ENCODE results near the gene VPS54. TPM values are rescaled to one million over a fixed set of nuclear protein-coding genes. Genes with fewer than 3 reads are reported as not detected.

Gene VPS54
- total RNA-seq, 1 donor from 2014 or later: 44.3 TPM

GRCh38 chr2:63880625-63881024 lies 138.6 kb downstream of the VPS54 start:
- no peak overlapping the region for H3K4me3 Mint-ChIP-seq
- H3K27ac ChIP-seq: no peak overlapping the region
- no peak for DNase-seq (ENCODE audit: low spot score)
- peaks cover 19% of the 10 kb centered on the region for H3K36me3 Mint-ChIP-seq
- peak overlapping the region; percentile 42 for H3K4me2 ChIP-seq
- peaks cover 52% of the 10 kb centered on the region for H3K79me2 ChIP-seq (ENCODE audit: low read depth)
- H3K9me3 Mint-ChIP-seq: no peaks in the 10 kb centered on the region
- H3K27me3 ChIP-seq: no peaks in the 10 kb centered on the region
- H4K20me1 ChIP-seq (ENCODE audit: low read depth): peaks cover 9% of the 10 kb centered on the region
- H3K9ac ChIP-seq: no peak overlapping the region
- no peaks in the 10 kb centered on the region for H3K9me3 ChIP-seq (ENCODE audit: low read depth)
- TF ChIP-seq, protein P1, sequence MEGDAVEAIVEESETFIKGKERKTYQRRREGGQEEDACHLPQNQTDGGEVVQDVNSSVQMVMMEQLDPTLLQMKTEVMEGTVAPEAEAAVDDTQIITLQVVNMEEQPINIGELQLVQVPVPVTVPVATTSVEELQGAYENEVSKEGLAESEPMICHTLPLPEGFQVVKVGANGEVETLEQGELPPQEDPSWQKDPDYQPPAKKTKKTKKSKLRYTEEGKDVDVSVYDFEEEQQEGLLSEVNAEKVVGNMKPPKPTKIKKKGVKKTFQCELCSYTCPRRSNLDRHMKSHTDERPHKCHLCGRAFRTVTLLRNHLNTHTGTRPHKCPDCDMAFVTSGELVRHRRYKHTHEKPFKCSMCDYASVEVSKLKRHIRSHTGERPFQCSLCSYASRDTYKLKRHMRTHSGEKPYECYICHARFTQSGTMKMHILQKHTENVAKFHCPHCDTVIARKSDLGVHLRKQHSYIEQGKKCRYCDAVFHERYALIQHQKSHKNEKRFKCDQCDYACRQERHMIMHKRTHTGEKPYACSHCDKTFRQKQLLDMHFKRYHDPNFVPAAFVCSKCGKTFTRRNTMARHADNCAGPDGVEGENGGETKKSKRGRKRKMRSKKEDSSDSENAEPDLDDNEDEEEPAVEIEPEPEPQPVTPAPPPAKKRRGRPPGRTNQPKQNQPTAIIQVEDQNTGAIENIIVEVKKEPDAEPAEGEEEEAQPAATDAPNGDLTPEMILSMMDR (IDR thresholded peaks at IDR 0.05): no peak
- TF ChIP-seq EZH2phosphoT487 (IDR thresholded peaks at IDR 0.05): no peak
- TF ChIP-seq EZH2 (IDR thresholded peaks at IDR 0.05): no peak
- no peak overlapping the region for H3K27ac Mint-ChIP-seq
- peaks cover 9% of the 10 kb centered on the region for H3K4me1 Mint-ChIP-seq
- no peak overlapping the region for H3K4me3 ChIP-seq
- peaks cover 2% of the 10 kb centered on the region for H3K27me3 Mint-ChIP-seq (ENCODE audit: insufficient read depth, low read depth)
- H3F3A ChIP-seq (ENCODE audit: low read depth): peaks cover 19% of the 10 kb centered on the region
- H2AFZ ChIP-seq (replicated peaks): no peak overlapping the region
- H3K4me1 ChIP-seq: peaks cover 19% of the 10 kb centered on the region
- peaks cover 8% of the 10 kb centered on the region for H3K36me3 ChIP-seq

DNA sequence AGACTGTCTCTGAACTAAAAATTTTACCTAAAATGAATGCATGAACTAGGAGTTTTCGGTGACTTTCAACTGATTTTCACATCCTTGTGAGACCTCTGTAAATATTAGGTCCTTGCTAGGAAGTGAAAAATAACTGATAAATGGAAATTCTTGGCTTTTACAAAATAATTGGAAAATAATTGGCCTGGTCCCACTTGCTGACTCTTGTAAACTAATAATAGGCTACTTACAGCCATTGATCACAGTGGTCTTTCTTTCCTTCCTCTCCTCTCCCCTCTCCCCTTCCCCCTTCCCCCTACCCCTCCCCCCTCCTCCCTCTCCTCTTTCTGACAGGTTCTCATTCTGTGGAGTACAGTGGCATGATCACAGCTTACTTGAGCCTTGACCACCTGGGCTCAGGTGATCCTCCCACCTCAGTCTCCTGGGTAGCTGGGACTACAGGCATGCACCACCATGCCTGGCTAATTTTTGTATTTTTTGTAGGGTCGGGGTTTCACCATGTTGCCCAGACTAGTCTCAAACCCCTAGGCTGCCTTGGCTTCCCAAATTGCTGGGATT lies 139.3 kb downstream of the VPS54 start:
- H3K9ac ChIP-seq: no peak overlapping the region
- Mint-ChIP-seq H3K4me3 (no peak overlapping the region), H3K27ac (no peak overlapping the region), H3K36me3 (peaks cover 21% of the 10 kb centered on the region), H3K4me1 (peaks cover 9% of the 10 kb centered on the region), H3K9me3 (no peaks in the 10 kb centered on the region), H3K27me3 (ENCODE audit: insufficient read depth, low read depth) (peaks cover 2% of the 10 kb centered on the region)
- peaks cover 59% of the 10 kb centered on the region for H3K79me2 ChIP-seq (ENCODE audit: low read depth)
- H3K27me3 ChIP-seq: no peaks in the 10 kb centered on the region
- TF ChIP-seq EZH2phosphoT487 (IDR thresholded peaks at IDR 0.05) (no peak), EZH2 (IDR thresholded peaks at IDR 0.05) (no peak)
- TF ChIP-seq, protein P1 (IDR thresholded peaks at IDR 0.05): no peak
- peaks cover 8% of the 10 kb centered on the region for H3K36me3 ChIP-seq
- H3K4me2 ChIP-seq: peak overlapping the region; percentile 42
- H3K9me3 ChIP-seq (ENCODE audit: low read depth): no peaks in the 10 kb centered on the region
- no peak overlapping the region for H3K4me3 ChIP-seq
- no peak for DNase-seq (ENCODE audit: low spot score)
- no peak overlapping the region for H2AFZ ChIP-seq (replicated peaks)
- H3F3A ChIP-seq (ENCODE audit: low read depth): peaks cover 13% of the 10 kb centered on the region
- H3K27ac ChIP-seq: peak overlapping the region; percentile 34
- H3K4me1 ChIP-seq: peaks cover 19% of the 10 kb centered on the region
- H4K20me1 ChIP-seq (ENCODE audit: low read depth): peaks cover 9% of the 10 kb centered on the region

DNA sequence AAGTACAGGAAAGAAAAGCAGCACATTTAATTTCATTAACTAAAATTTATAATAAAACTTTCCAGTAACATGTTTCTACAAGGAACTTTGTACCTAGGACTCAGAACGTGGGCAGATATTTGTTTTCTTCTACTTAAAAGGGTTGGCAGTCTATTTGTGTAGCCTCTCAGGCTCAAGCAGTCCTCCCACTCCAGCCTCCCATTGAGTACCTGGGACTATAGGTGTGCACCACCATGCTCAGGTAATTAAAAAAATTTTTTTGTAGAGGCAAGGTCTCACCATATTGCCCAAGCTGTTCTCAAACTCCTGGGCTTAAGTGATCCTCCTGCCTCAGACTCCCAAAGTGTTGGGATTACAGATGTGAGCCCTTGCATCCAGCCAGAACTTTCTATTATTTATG lies 140.7 kb downstream of the VPS54 start:
- H3K9me3 Mint-ChIP-seq: peaks cover 11% of the 10 kb centered on the region
- Histone ChIP-seq H3K4me1 (peaks cover 19% of the 10 kb centered on the region), H3K27ac (no peak overlapping the region), H3K4me3 (no peak overlapping the region), H3K27me3 (no peaks in the 10 kb centered on the region), H4K20me1 (ENCODE audit: low read depth) (peaks cover 9% of the 10 kb centered on the region), H3K9me3 (ENCODE audit: low read depth) (no peaks in the 10 kb centered on the region), H3K79me2 (ENCODE audit: low read depth) (peaks cover 68% of the 10 kb centered on the region), H3K36me3 (no peaks in the 10 kb centered on the region), H3K4me2 (no peak overlapping the region), H2AFZ (replicated peaks) (no peak overlapping the region), H3F3A (ENCODE audit: low read depth) (peaks cover 13% of the 10 kb centered on the region), H3K9ac (no peak overlapping the region)
- no peaks in the 10 kb centered on the region for H3K27me3 Mint-ChIP-seq (ENCODE audit: insufficient read depth, low read depth)
- TF ChIP-seq EZH2 (IDR thresholded peaks at IDR 0.05) (no peak), EZH2phosphoT487 (IDR thresholded peaks at IDR 0.05) (no peak)
- TF ChIP-seq, protein P1 (IDR thresholded peaks at IDR 0.05): no peak
- H3K36me3 Mint-ChIP-seq: peaks cover 25% of the 10 kb centered on the region
- DNase-seq (ENCODE audit: low spot score): no peak
- no peak overlapping the region for H3K4me3 Mint-ChIP-seq
- H3K27ac Mint-ChIP-seq: no peak overlapping the region
- H3K4me1 Mint-ChIP-seq: peaks cover 9% of the 10 kb centered on the region
